OCI-LY3 (cell line): ENCODE data around the gene LILRA5.
"Not testable (repeated sequence)": the region's sequence is repeated elsewhere in the genome, so short reads cannot be mapped to it uniquely, and the experiment has no call there.

ENCODE experiments used
- H2AFZ ChIP-seq: fragments of 200-600, 300-600 bp; shearing (Covaris generic); 2 replicates; pipeline ENCODE4 v1.6.0; 2014; ENCODE audit warnings: antibody characterized with exemption, low read depth, low read length
- H3K27ac ChIP-seq: fragments of 200-600, 300-600 bp; sonication (generic); 2 replicates; pipeline ENCODE4 v1.5.1; 2014; ENCODE audit warnings: mild to moderate bottlenecking, low read length, moderate library complexity, mixed read lengths
- H3K27me3 ChIP-seq: fragments of 200-600, 300-600 bp; sonication (generic); 2 replicates; pipeline ENCODE4 v1.6.1; 2014; ENCODE audit warnings: low read depth, low read length, mixed read lengths
- H3K36me3 ChIP-seq: fragments of 200-600, 300-600 bp; sonication (generic); replicated peaks from 2 replicates; pipeline ENCODE3; 2014; ENCODE audit warnings: low read depth, low read length, mixed read lengths
- H3K4me1 ChIP-seq: fragments of 300-600, 200-600 bp; sonication (generic); 2 replicates; pipeline ENCODE4 v1.6.1; 2014; ENCODE audit warnings: low read length, mixed read lengths
- H3K4me2 ChIP-seq: fragments of 200-600, 300-600 bp; sonication (generic); 2 replicates; pipeline ENCODE4 v1.6.1; 2014; ENCODE audit warnings: low read length, mixed read lengths
- H3K4me3 ChIP-seq: fragments of 300-600, 200-600 bp; sonication (generic); 2 replicates; pipeline ENCODE4 v1.5.1; 2014; ENCODE audit warnings: antibody characterized with exemption, mild to moderate bottlenecking, low read length, moderate library complexity
- H3K79me2 ChIP-seq: fragments of 300-600, 200-600 bp; shearing (Covaris generic); 2 replicates; pipeline ENCODE4 v1.6.1; 2014; ENCODE audit warnings: mild to moderate bottlenecking, low read length, mixed read lengths
- H3K9ac ChIP-seq: fragments of 300-600, 200-600 bp; shearing (Covaris generic); 2 replicates; pipeline ENCODE4 v1.6.0; 2014; ENCODE audit warnings: mild to moderate bottlenecking, low read length, moderate library complexity
- H3K9me3 ChIP-seq: fragments of 200-600, 300-600 bp; shearing (Covaris generic); 2 replicates; pipeline ENCODE4 v1.6.1; 2014; ENCODE audit warnings: low read length, mixed read lengths; ENCODE audit not compliant: insufficient read depth
- H4K20me1 ChIP-seq: fragments of 200-600, 300-600 bp; sonication (generic); 2 replicates; pipeline ENCODE4 v1.6.1; 2016; ENCODE audit warnings: low read length, mixed read lengths; ENCODE audit not compliant: insufficient read depth
- CTCF ChIP-seq: fragments of 200-600, 300-600 bp; sonication (generic); IDR thresholded peaks from 2 replicates; pipeline ENCODE4 v1.5.1; 2014; ENCODE audit warnings: antibody characterized with exemption, low read length, low read depth
- EZH2phosphoT487 ChIP-seq: fragments of 200-600 bp; shearing (Covaris generic); IDR thresholded peaks from 2 replicates; pipeline ENCODE4 v1.6.1; 2018; ENCODE audit warnings: antibody characterized with exemption, mixed run types, low read depth

The LILRA5 gene

GRCh38 chr19:54297759-54298305 is 15.1 kb downstream of the LILRA5 start:
- Histone ChIP-seq H3K27me3 (peaks cover 57% of the 10 kb centered on the region), H3K9ac (no peak overlapping the region), H3K36me3 (no peaks in the 10 kb centered on the region), H4K20me1 (no peaks in the 10 kb centered on the region), H3K4me3 (no peak overlapping the region), H3K4me1 (peaks cover 7% of the 10 kb centered on the region), H2AFZ (no peak overlapping the region), H3K79me2 (no peaks in the 10 kb centered on the region), H3K9me3 (no peaks in the 10 kb centered on the region), H3K27ac (no peak overlapping the region), H3K4me2 (no peak overlapping the region)
- TF ChIP-seq CTCF = peak; percentile 62
- no peak for TF ChIP-seq EZH2phosphoT487

- H4K20me1 ChIP-seq = no peaks in the 10 kb centered on the region
- no peak overlapping the region for H3K9ac ChIP-seq
- no peak overlapping the region for H3K4me2 ChIP-seq
- H3K27me3 ChIP-seq = peaks cover 61% of the 10 kb centered on the region
- peaks cover 18% of the 10 kb centered on the region for H3K4me1 ChIP-seq
- H2AFZ ChIP-seq = no peak overlapping the region
- H3K79me2 ChIP-seq = no peaks in the 10 kb centered on the region
- H3K9me3 ChIP-seq = no peaks in the 10 kb centered on the region
- H3K36me3 ChIP-seq = no peaks in the 10 kb centered on the region
- H3K4me3 ChIP-seq = no peak overlapping the region
- TF ChIP-seq EZH2phosphoT487 = no peak
- TF ChIP-seq CTCF = no peak
- no peak overlapping the region for H3K27ac ChIP-seq
These were observed 18.4 kb downstream of the LILRA5 start for GRCh38 chr19:54294539-54294938.

GRCh38 chr19:54289160-54289559 is 23.8 kb downstream of the LILRA5 start:
- H3K27me3 ChIP-seq = peaks cover 42% of the 10 kb centered on the region
- H3K4me2 ChIP-seq = peak overlapping the region; percentile 38
- not testable (repeated sequence) for H3K9ac ChIP-seq, H3K36me3 ChIP-seq, H3K9me3 ChIP-seq, H3K79me2 ChIP-seq, H2AFZ ChIP-seq, H4K20me1 ChIP-seq, H3K4me3 ChIP-seq
- peak overlapping the region; percentile 20; the same call in 1 of the 2 replicates for H3K27ac ChIP-seq
- peaks cover 24% of the 10 kb centered on the region for H3K4me1 ChIP-seq

GRCh38 chr19:54287456-54287855 is 25.5 kb downstream of the LILRA5 start:
- Histone ChIP-seq H4K20me1 (no peaks in the 10 kb centered on the region), H3K36me3 (no peaks in the 10 kb centered on the region), H3K79me2 (no peaks in the 10 kb centered on the region), H3K4me3 (no peak overlapping the region), H3K27me3 (peaks cover 30% of the 10 kb centered on the region), H2AFZ (no peak overlapping the region), H3K9me3 (no peaks in the 10 kb centered on the region), H3K4me2 (no peak overlapping the region), H3K9ac (no peak overlapping the region), H3K27ac (no peak overlapping the region), H3K4me1 (peaks cover 30% of the 10 kb centered on the region)
- TF ChIP-seq EZH2phosphoT487 (no peak), CTCF (no peak)

- not testable (repeated sequence) for H3K4me2 ChIP-seq
These were observed 26.7 kb downstream of the LILRA5 start for GRCh38 chr19:54286283-54286682.

GRCh38 chr19:54285427-54286056 is 27.4 kb downstream of the LILRA5 start:
- H3K4me2 ChIP-seq = 0 out of 2 replicates have a peak overlapping the region, but pooled peaks have one; percentile 18
- not testable (repeated sequence) for H3K79me2 ChIP-seq, H3K36me3 ChIP-seq, H3K4me3 ChIP-seq, H3K9me3 ChIP-seq, H3K27ac ChIP-seq, H4K20me1 ChIP-seq, H2AFZ ChIP-seq, H3K9ac ChIP-seq
- H3K4me1 ChIP-seq = peaks cover 40% of the 10 kb centered on the region
- H3K27me3 ChIP-seq = peaks cover 31% of the 10 kb centered on the region

More at GRCh38 chr19:54286283-54286682, 26.7 kb downstream of the LILRA5 start:
- peaks cover 29% of the 10 kb centered on the region for H3K27me3 ChIP-seq
- H2AFZ ChIP-seq, H4K20me1 ChIP-seq, H3K36me3 ChIP-seq, H3K9me3 ChIP-seq, H3K79me2 ChIP-seq, H3K4me3 ChIP-seq, H3K27ac ChIP-seq, H3K9ac ChIP-seq: not testable (repeated sequence)
- H3K4me1 ChIP-seq = peaks cover 34% of the 10 kb centered on the region
